NB4 (cell line): ENCODE data around the gene ADGRG4.

Experiments
- DNase-seq: peaks from one replicate; pipeline ENCODE4 v3.0.0; 2010; ENCODE audit warnings: low read depth
- H3K4me3 ChIP-seq: one replicate; pipeline ENCODE4 v1.5.1; 2011; ENCODE audit warnings: mild to moderate bottlenecking, low read depth, low read length, moderate library complexity
- CTCF ChIP-seq: IDR thresholded peaks from one replicate; pipeline ENCODE4 v1.5.1; 2012; ENCODE audit warnings: low read depth, low read length
- MAX ChIP-seq: IDR thresholded peaks from 2 replicates; pipeline ENCODE4 v1.6.1; 2011; ENCODE audit warnings: low read depth, low read length
- MYC ChIP-seq: IDR thresholded peaks from 2 replicates; pipeline ENCODE4 v1.6.1; 2011; ENCODE audit warnings: low read depth, low read length
- POLR2A ChIP-seq: IDR thresholded peaks from 2 replicates; pipeline ENCODE4 v1.6.1; 2011; ENCODE audit warnings: mild to moderate bottlenecking; ENCODE audit not compliant: insufficient read length; ENCODE audit errors: extremely low read depth

Gene ADGRG4

GRCh38 chrX:136336623-136337022 lies 35.9 kb downstream of the ADGRG4 start:
- TF ChIP-seq CTCF (no peak), MAX (no peak), POLR2A (no peak), MYC (no peak)
- no peak overlapping the region for H3K4me3 ChIP-seq
- peak; percentile 2 for DNase-seq

- H3K4me3 ChIP-seq = no peak overlapping the region
- TF ChIP-seq CTCF (no peak), MYC (no peak), POLR2A (no peak), MAX (no peak)
- no peak for DNase-seq
Measured at GRCh38 chrX:136339702-136340101, 38.9 kb downstream of the ADGRG4 start.

- no peak overlapping the region for H3K4me3 ChIP-seq
- DNase-seq = no peak
- TF ChIP-seq MAX (no peak), CTCF (no peak), POLR2A (no peak), MYC (no peak)
Measured at GRCh38 chrX:136344320-136344719, 43.6 kb downstream of the ADGRG4 start.

GRCh38 chrX:136346506-136346905 lies 45.7 kb downstream of the ADGRG4 start:
- DNase-seq = no peak
- no peak overlapping the region for H3K4me3 ChIP-seq
- TF ChIP-seq CTCF (no peak), MYC (no peak), MAX (no peak)

GRCh38 chrX:136347706-136348105 lies 46.9 kb downstream of the ADGRG4 start:
- no peak for DNase-seq
- H3K4me3 ChIP-seq = no peak overlapping the region
- TF ChIP-seq CTCF (no peak), MAX (no peak), POLR2A (no peak), MYC (no peak)
